K562 (cell line): ENCODE measurements around the gene DUSP23. TPM values are rescaled to one million over a fixed set of nuclear protein-coding genes. Genes with fewer than 3 reads are reported as not detected.

Experiments used
- ATAC-seq: fragments of 200-7000 bp; cut with Tn5 transposase; 3 replicates; pipeline ENCODE4 v1.9.1; 2020; ENCODE audit warnings: moderate library complexity
- BruUV-seq: library from RNA; stranded (reverse); fragments of 400-500 nt; replicated peaks from 2 replicates; lab custom pipeline; 2021; lab: Mats Ljungman, UMichigan
- CTCF ChIA-PET: fragments of 300-600 bp; formaldehyde crosslinking; extraction: SDS; loops from one replicate; lab custom pipeline; 2021; ENCODE audit warnings: low intra/inter-chr PET ratio; lab: Yijun Ruan, JAX
- POLR2A ChIA-PET: fragments of 300-600, 350-650 bp; sonication (Branson Sonifier 250); formaldehyde crosslinking; extraction: SDS; loops from one replicate; lab custom pipeline; 2021; ENCODE audit warnings: antibody characterized with exemption, inconsistent platforms; lab: Yijun Ruan, JAX
- DNase-seq, 4 experiments: peaks; one replicate each; pipeline versions ENCODE4 v3.0.0 to v3.0.0-alpha.2; 2011 to 2018; ENCODE audit warnings: low spot score in 3 of 4, mixed read lengths in 3 of 4; ENCODE audit errors: extremely low read depth in 1 of 4
- FAIRE-seq: peaks from 2 replicates; lab custom pipeline; 2011; peaks lifted over from hg19 to GRCh38; lab: Jason Lieb, UNC
- H2AFZ ChIP-seq: 2 replicates; pipeline ENCODE4 v1.6.0; 2011; ENCODE audit warnings: low read depth, low read length, control low read depth, inconsistent platforms
- H3K27ac ChIP-seq: fragments of 200-600 bp; 3 replicates; pipeline ENCODE4 v1.8.0; 2011; ENCODE audit warnings: low read depth, mild to moderate bottlenecking, control low read depth, inconsistent platforms, low read length, moderate library complexity, mixed read lengths; ENCODE audit errors: extremely low read depth
- H3K27me3 ChIP-seq, 2 experiments: fragments of 300-600 bp in 1 of 2; 2 replicates in 1 of 2; 3 replicates in 1 of 2; pipeline versions ENCODE4 v1.6.0 to v1.8.0; 2011; ENCODE audit warnings: inconsistent platforms in 2 of 2, low read length in 2 of 2, mild to moderate bottlenecking in 1 of 2, mixed read lengths in 1 of 2, moderate library complexity in 1 of 2; ENCODE audit not compliant: control insufficient read depth in 2 of 2, insufficient read depth in 2 of 2
- H3K36me3 ChIP-seq: fragments of 300-600 bp; 3 replicates; pipeline ENCODE4 v1.8.0; 2011; ENCODE audit warnings: mild to moderate bottlenecking, low read length, inconsistent platforms; ENCODE audit not compliant: control insufficient read depth, insufficient read depth
- H3K4me1 ChIP-seq, 2 experiments: fragments of 200-600 bp in 1 of 2; replicated peaks in 1 of 2; 2 replicates in 1 of 2; 3 replicates in 1 of 2; pipeline versions ENCODE4 v1.5.1 to v1.8.0; 2011; ENCODE audit warnings: inconsistent platforms in 2 of 2, low read length in 2 of 2, mild to moderate bottlenecking in 1 of 2, mixed read lengths in 1 of 2, moderate library complexity in 1 of 2; ENCODE audit not compliant: control insufficient read depth in 2 of 2, insufficient read depth in 2 of 2
- H3K4me2 ChIP-seq: 2 replicates; pipeline ENCODE4 v1.6.1; 2011; ENCODE audit warnings: low read length, control low read depth, inconsistent platforms, mixed read lengths; ENCODE audit not compliant: insufficient read depth
- H3K4me3 ChIP-seq: fragments of 200-600 bp; sonication (generic), shearing (Covaris generic); 2 replicates; pipeline ENCODE4 v1.5.1; 2016; ENCODE audit warnings: control low read depth, inconsistent platforms
- H3K79me2 ChIP-seq: fragments of 200-600 bp; 3 replicates; pipeline ENCODE4 v1.8.0; 2011; ENCODE audit warnings: low read length, inconsistent platforms; ENCODE audit not compliant: control insufficient read depth, insufficient read depth
- H3K9ac ChIP-seq, 2 experiments: 2 replicates each; pipeline versions ENCODE4 v1.6.0 to v1.6.1; 2011; ENCODE audit warnings: low read depth in 2 of 2, low read length in 2 of 2, control low read depth in 1 of 2, inconsistent platforms in 1 of 2, mild to moderate bottlenecking in 1 of 2, mixed read lengths in 1 of 2; ENCODE audit not compliant: insufficient read depth in 1 of 2
- H3K9me1 ChIP-seq: one replicate; pipeline ENCODE4 v1.6.0; 2011; ENCODE audit warnings: inconsistent platforms, mild to moderate bottlenecking, low read length, moderate library complexity; ENCODE audit not compliant: control insufficient read depth, insufficient read depth
- H3K9me3 ChIP-seq: replicated peaks from 2 replicates; pipeline ENCODE4 v1.5.1; 2011; ENCODE audit warnings: low read depth, low read length, inconsistent platforms; ENCODE audit not compliant: control insufficient read depth, insufficient read depth
- H4K20me1 ChIP-seq: replicated peaks from 2 replicates; pipeline ENCODE4 v1.6.1; 2011; ENCODE audit warnings: low read length, inconsistent platforms, mixed read lengths; ENCODE audit not compliant: control insufficient read depth, insufficient read depth
- CREBBP ChIP-seq: IDR thresholded peaks from one replicate; pipeline ENCODE4 v1.6.1; 2012; ENCODE audit warnings: low read depth, mild to moderate bottlenecking, control low read depth, inconsistent platforms, low read length
- FOSL1 ChIP-seq: fragments of 200-800 bp; sonication (Bioruptor generic); conservative IDR thresholded peaks from 2 replicates; pipeline ENCODE4 v1.6.1; 2016; ENCODE audit warnings: missing genetic modification characterization, missing compliant biosample characterization
- SAP30 ChIP-seq: fragments of 200-600 bp; sonication (generic); IDR thresholded peaks from 2 replicates; pipeline ENCODE4 v1.6.1; 2012; ENCODE audit warnings: borderline replicate concordance, low read depth, mild to moderate bottlenecking, moderate library complexity, low read length, control low read depth, inconsistent platforms; ENCODE audit not compliant: insufficient read depth, poor library complexity, severe bottlenecking
- STAT5B ChIP-seq: fragments of 250-450 bp; sonication (Bioruptor Pico); IDR thresholded peaks from 2 replicates; pipeline ENCODE4 v1.8.0; 2021; ENCODE audit warnings: mild to moderate bottlenecking, inconsistent platforms
- ZC3H11A ChIP-seq: IDR thresholded peaks from 2 replicates; pipeline ENCODE4 v1.6.1; 2012; ENCODE audit warnings: low read depth, low read length, improper control_type of control experiment
- ZFP30 ChIP-seq: fragments of 250-450 bp; sonication (Bioruptor Pico); IDR thresholded peaks from 2 replicates; pipeline ENCODE4 v1.8.0; 2022; ENCODE audit warnings: moderate library complexity, mild to moderate bottlenecking, inconsistent platforms, borderline replicate concordance
- ZNF444 ChIP-seq: fragments of 250-450 bp; sonication (Bioruptor Pico); IDR thresholded peaks from 2 replicates; pipeline ENCODE4 v1.4.0; 2020; ENCODE audit warnings: mild to moderate bottlenecking, moderate library complexity
- WGBS: fragments of 100-300 bp; shearing (Covaris generic); methylation state at CpG from one replicate; pipeline ENCODE4 v1.1.6; 2016; ENCODE audit warnings: low coverage, mixed read lengths; ENCODE audit not compliant: insufficient coverage; ENCODE audit errors: missing lambda C conversion rate; 5-methylcytosine and 5-hydroxymethylcytosine counted together
- in situ Hi-C: fragments of 300-500 bp; cut with MboI; formaldehyde crosslinking; loops from 4 replicates; pipeline ENCODE4 v1.15.0; 2018; ENCODE audit warnings: inconsistent platforms, mixed read lengths
- intact Hi-C: fragments of 100-400 bp; cut with micrococcal nuclease; formaldehyde crosslinking; loops from 2 replicates; pipeline ENCODE4 v1.14.2; 2022
- polyA plus RNA-seq, 8 experiments: library from polyadenylated mRNA; depleted of rRNA in 4 of 8; stranded (reverse) in 5 of 8; unstranded in 3 of 8; fragments of >200 nt; fragmentation: Nextera tagmentation in 2 of 8; fragmentation: Illumina TruSeq in 1 of 8; extraction: Ambion mirVana in 2 of 8; extraction: Trizol in 1 of 8; gene quantifications; 2 replicates each; pipeline versions ENCODE4 v1.2.1 to v1.2.3, GENCODE V29; 2011 to 2014; ENCODE audit warnings: inconsistent platforms in 1 of 8, missing spikeins in 1 of 8
- total RNA-seq, 7 experiments: library from RNA; depleted of rRNA in 6 of 7; stranded (reverse); fragments of >200 nt in 6 of 7; fragmentation: Illumina TruSeq in 2 of 7; extraction: Trizol in 2 of 7; gene quantifications; 2 replicates each; pipeline versions ENCODE4 v1.2.1 to v1.2.3, GENCODE V29; 2011 to 2021; ENCODE audit warnings: low replicate concordance in 1 of 7
- TF ChIP-seq, protein P1 (sequence below): IDR thresholded peaks from 3 replicates; pipeline ENCODE4 v1.6.1; 2011; ENCODE audit warnings: borderline replicate concordance, mild to moderate bottlenecking; ENCODE audit not compliant: insufficient read length, insufficient read depth

The DUSP23 gene
- total and polyA plus RNA-seq, 9 of the 15 experiments (the other 6 are each of a cell fraction or from before 2014, with no cell fraction given) = 1.0 to 34.8 (median 13.7) TPM

DNA sequence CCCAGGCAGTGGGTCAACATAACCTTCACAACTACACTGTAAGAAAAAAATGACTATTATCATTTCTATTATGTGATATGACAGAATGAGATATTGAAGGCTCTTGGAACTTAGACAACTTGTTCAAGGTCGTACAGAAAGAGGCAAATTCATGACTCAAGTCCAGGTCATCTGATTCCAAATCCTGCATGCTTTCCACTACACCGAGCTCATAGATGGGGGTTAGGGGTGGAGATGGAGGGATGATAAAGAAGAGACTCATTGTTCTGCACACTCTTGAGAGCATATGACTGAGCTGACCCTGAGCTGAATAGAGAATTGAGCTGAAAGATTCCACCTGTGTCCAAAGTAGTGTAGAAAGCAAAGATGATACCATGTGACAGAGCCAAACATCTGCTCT is 24.2 kb downstream of the DUSP23 start:
- H3K4me3 ChIP-seq = no peak overlapping the region
- no peak overlapping the region for H3K4me2 ChIP-seq
- no peaks in the 10 kb centered on the region for H3K4me1 ChIP-seq
- BruUV-seq = no TSS peak
- no peak overlapping the region for H2AFZ ChIP-seq
- POLR2A ChIA-PET = no interaction called here
- H3K9me1 ChIP-seq = no peaks in the 10 kb centered on the region
- H3K9me3 ChIP-seq = no peaks in the 10 kb centered on the region
- in situ Hi-C loops = no loop called here
- DNase-seq (no peak), ATAC-seq (no peak), FAIRE-seq (no peak)
- H3K36me3 ChIP-seq = no peaks in the 10 kb centered on the region
- H3K27ac ChIP-seq = no peak overlapping the region
- TF ChIP-seq STAT5B (no peak), FOSL1 (peak; percentile 69)
- WGBS = 0% methylated on average over 2 of the region's 2 CpGs
- no peaks in the 10 kb centered on the region; the same call in 1 of the 2 replicates for H4K20me1 ChIP-seq
- H3K79me2 ChIP-seq = no peaks in the 10 kb centered on the region
- CTCF ChIA-PET = no interaction called here
- H3K9ac ChIP-seq = no peak overlapping the region
- intact Hi-C loops = no loop called here
- peaks cover 26 to 39% of the 10 kb centered on the region in 2 experiments for H3K27me3 ChIP-seq

DNA sequence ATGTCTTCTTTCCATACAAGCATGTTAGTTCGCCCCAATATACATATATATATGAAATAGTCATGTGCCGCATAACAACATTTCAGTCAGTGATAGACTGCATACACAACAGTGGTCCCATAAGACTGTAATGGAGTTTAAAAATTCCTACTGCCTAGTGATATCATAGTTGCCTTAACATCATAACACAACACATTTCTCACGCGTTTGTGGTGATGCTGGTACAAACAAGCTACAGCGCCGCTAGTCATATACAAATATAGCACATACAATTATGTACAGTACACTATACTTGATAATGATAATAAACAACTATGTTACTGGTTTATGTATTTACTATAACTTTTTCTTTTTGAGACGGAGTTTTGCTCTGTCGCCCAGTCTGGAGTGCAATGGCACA is 35.2 kb downstream of the DUSP23 start:
- Histone ChIP-seq H3K9ac (no peak overlapping the region), H3K27ac (no peak overlapping the region), H3K36me3 (no peaks in the 10 kb centered on the region), H3K4me2 (no peak overlapping the region), H3K79me2 (no peaks in the 10 kb centered on the region), H3K4me3 (no peak overlapping the region), H3K27me3 (peaks cover 0 to 7% of the 10 kb centered on the region in 2 experiments; a peak in 3 of 5 replicates), H3K9me1 (no peaks in the 10 kb centered on the region), H4K20me1 (no peaks in the 10 kb centered on the region), H3K9me3 (no peaks in the 10 kb centered on the region), H3K4me1 (peaks cover 0 to 9% of the 10 kb centered on the region in 2 experiments; a peak in 2 of 5 replicates), H2AFZ (no peak overlapping the region)
- intact Hi-C loops = loop anchor here (5.0 kb wide), 1 partner anchor 34 kb away; the partner anchor contains the start of gene DUSP23
- no peak for DNase-seq
- no peak for TF ChIP-seq SAP30
- TF ChIP-seq ZFP30 (CRISPR knock-in tag) = no peak
- TF ChIP-seq CREBBP = no peak
- TF ChIP-seq, protein P1, sequence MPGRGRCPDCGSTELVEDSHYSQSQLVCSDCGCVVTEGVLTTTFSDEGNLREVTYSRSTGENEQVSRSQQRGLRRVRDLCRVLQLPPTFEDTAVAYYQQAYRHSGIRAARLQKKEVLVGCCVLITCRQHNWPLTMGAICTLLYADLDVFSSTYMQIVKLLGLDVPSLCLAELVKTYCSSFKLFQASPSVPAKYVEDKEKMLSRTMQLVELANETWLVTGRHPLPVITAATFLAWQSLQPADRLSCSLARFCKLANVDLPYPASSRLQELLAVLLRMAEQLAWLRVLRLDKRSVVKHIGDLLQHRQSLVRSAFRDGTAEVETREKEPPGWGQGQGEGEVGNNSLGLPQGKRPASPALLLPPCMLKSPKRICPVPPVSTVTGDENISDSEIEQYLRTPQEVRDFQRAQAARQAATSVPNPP = no peak
- no peak for TF ChIP-seq ZC3H11A
- no peak for TF ChIP-seq ZNF444 (CRISPR knock-in tag)
- CTCF ChIA-PET = no interaction called here
- POLR2A ChIA-PET = interaction anchor here (0.6 kb wide), 2 partner anchors 26 to 63 kb away, joined by 3 to 5 read pairs; no protein-coding TSS in a partner anchor
- in situ Hi-C loops = no loop called here
- BruUV-seq = no TSS peak
- ATAC-seq = no peak
- no peak for FAIRE-seq
- WGBS = 46% methylated on average over 8 of the region's 8 CpGs
